GM18526 (cell line): Measurements from ENCODE around the gene SLX4IP.

Experiments used
- POLR2A ChIP-seq: IDR thresholded peaks from 3 replicates; pipeline ENCODE4 v1.6.1; 2011; ENCODE audit not compliant: insufficient read length; ENCODE audit errors: extremely low read depth

The SLX4IP gene

DNA sequence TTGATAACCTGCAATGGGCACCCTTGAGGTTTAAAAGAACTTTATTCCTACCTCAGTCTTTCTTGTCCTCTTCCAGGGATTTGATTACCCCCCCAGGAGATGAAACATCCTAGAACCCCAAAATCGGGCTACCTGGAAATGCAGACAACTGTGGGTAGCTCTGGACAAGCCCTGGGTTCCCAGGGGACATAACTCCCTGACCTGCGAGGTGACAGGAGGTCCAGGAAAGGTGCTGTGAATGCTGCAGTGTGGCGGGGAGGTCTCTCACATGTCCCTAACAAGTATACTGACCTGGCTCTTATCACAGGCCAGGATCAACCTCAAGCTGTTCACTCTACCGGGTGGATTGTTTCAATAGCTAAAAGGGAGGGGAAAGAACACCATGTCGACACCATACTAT is 227.0 kb downstream of the SLX4IP start:
- TF ChIP-seq POLR2A, result no peak

DNA sequence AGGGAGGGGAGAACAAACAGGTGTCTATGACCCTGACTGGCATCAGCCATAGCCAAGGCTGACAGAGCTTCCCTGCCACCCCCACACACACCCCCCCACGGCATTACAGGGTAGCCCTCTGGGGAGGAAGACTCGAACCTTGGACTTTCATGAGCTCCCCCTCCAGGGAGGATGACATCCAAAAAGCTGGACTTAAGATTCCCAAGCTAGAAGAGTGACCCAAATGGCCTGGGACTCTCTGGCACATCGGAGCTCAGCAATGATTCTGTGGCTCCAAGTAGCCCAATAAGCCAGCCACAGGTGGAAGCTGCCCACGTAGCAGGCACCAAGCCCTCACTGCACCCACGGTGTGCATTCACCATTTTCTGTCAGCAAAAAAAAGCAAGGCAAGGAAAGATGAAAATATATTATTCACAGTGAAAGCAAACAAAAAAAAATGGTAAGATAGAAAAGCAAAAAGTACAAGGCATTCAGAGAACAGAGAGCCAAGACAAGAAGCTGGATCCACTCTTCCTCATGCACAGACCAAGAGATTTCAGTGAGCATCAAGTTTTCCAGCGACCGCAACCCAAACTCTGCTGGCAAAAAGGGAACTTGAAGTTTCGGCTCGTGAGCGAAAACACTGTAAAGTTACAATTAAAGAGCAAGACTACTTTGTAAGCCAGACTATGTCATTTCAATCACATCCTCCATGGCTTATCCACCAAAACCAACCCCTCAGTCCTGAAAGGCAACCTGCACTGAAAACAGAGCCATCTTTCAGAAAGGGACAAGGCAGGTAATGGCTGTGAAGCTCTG is 227.8 kb downstream of the SLX4IP start:
- TF ChIP-seq POLR2A, result no peak

DNA sequence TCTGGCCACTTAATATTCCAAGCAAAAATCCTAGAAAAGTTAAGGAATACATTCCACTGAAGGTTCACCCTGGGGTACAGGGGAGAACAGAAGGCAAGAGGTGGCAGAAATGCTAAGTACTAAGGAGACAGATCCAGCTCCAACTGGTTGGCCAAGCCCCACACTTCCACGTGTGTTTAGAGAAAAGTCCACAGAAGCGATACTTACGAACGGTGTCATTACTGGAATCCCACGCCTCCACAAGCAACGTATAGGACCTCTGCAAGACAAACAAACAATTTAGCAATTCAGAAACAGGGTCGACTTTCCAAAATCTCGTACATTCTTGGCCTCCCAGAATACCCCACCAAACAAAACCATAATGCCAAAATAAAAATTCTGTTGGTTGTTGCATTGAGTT is 228.7 kb downstream of the SLX4IP start:
- no peak for TF ChIP-seq POLR2A

DNA sequence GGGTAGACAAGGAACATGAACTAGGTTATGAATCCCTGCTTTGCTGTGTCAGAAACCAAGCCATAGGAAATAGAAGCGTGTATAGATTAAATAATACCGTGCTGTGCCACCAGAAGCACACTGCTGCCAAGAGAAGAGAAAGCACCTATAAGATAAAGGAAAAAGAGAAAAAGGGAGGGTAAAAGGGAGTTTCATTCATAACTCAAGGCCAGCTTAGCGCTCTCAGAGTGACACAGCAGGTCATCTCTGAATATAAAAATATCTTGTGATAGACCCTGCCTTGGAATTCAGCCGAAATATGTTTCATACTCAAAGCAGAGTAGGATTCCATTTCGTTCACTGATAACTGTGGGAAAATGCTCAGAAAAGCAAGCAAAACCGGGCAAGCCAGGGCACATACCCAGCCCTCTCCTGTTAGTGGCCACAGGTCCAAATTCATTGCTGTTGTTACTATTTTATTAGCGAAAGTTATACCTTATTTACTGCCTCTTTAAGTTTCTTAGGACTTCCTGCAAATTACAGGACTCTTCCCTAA is 230.0 kb downstream of the SLX4IP start:
- no peak for TF ChIP-seq POLR2A

DNA sequence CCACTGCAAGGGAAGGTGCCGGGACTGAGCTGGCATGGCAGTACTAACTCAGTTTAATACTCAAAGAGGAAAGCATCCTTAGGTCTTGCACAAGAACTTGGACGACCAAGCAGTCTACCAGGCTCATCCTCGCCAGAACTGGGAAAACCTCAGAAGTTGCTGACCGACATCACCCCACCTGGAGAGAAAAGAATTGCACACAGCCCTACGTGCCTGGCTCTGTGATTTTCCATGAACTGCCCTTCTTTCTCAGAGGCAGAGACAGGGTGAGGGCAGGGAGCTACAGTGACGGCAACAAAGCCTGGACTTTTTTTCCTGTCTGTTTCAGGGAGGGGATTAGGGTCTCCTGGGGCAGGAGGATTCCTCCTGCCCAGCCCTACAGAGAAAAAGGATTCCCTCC is 230.7 kb downstream of the SLX4IP start:
- TF ChIP-seq POLR2A, result no peak

DNA sequence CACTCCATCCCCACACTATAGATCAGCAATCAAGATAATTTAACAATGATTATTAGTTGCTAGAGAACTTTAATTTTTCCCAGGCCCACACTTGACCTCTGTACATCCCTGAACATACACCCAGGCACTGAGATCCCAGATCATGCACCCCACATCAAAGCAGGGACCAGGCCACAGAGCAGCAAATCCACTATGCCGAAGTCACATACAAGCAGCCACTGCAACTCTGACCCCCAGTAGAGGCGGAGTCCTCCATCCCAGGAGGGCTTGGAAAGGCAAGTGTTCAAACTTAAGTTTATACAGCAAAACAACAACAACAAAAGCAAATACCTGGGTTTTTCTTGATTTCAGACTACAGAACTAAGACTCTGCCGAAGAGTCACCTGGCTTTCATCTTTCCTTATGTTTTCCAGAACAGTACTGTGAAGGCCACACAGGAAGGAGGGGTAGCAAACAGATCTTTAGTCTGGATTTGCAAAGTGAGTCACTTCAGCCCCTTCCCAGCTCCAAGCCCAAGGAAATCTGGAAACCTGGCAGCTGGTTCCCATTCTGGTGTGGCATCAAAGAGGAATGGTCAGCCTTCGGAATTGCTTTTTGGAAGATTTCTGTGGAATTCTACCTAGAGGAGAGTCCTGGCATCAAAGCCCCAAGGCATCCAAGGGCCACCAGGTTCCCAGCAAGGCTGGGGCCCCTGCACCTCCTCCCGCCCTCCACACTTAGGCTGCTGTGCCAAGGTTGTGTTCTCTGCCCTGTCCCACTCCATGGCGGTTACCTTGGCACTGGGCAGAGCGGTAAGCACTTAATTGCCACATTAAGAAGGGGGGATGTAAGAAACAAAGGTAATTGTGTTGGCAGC is 231.3 kb downstream of the SLX4IP start:
- TF ChIP-seq POLR2A, result no peak

DNA sequence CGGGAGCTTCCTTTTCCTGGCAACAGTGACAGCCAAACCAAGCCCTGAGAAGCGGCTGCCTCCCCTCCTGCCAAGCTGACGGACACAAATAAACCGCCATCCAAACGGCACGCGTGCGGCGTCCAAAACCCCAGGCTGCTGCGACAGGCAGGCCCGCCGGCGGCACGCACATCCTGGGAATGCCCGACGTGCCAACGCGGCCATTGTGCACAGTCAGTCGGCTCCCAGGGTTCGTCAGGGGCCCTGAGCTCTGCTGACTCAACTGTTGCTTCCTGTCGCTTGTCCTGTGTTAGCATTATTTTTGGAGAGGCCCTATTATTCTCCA is 231.9 kb downstream of the SLX4IP start:
- TF ChIP-seq POLR2A, result no peak

DNA sequence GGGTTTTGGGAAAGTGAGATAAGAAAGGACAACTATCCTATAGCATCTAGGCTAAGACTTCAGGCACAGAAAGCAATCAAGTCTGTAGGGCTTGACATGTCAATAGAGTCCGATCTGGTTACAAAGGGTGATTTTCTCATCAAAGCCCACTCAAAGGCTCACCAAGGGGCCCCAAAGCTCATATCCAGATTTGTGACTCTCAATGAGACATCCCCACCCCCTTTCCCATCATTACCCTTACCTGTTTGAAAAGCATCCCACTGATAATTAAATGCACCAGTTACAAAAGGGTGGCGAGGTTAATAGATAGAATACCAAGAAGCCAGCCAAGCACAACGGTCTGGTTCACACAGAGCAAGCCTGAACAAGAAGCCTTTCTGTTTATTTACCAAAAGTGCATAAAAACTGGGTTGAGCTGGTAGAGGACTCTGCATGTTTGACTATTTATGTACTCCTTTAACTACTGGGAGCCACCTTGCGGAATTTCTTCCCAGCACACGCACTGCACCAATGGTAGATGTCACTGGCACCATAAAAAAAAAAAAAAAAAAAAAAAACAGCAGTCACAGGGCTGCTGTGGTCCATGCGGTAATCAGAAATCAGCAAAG is 232.6 kb downstream of the SLX4IP start:
- TF ChIP-seq POLR2A, result no peak

DNA sequence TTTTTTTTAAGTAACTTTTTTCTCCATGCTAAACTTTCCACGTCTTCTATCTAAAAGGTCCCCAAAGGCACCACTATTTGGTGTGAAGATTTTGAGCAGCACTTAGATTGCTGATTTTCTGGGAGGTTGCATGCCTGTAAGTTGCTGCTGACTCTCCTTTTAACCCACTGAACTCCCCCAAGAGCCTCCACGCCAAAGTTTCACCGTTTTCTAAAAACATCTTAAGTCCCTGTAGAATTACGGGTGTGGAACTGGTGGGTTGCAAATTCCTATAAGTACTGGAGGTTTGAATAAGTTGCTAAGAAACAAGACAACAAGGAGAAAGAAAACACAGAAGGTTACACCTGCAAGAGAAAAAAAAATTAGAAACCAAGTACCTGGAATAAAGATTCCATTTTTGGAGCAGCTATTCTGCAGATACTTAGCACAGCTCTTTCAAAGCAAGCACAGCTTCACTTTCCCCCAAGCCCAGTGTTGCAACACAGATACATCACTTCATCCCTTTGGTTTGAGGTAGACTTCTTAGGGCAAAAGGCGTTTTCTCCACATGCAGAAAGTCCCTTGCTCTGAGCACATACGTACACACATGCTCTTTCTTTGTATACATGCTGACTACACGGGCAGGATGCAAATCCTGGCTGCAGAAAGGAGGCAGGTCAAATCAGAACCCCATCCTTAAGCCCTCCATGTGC is 233.7 kb downstream of the SLX4IP start:
- TF ChIP-seq POLR2A, result no peak

DNA sequence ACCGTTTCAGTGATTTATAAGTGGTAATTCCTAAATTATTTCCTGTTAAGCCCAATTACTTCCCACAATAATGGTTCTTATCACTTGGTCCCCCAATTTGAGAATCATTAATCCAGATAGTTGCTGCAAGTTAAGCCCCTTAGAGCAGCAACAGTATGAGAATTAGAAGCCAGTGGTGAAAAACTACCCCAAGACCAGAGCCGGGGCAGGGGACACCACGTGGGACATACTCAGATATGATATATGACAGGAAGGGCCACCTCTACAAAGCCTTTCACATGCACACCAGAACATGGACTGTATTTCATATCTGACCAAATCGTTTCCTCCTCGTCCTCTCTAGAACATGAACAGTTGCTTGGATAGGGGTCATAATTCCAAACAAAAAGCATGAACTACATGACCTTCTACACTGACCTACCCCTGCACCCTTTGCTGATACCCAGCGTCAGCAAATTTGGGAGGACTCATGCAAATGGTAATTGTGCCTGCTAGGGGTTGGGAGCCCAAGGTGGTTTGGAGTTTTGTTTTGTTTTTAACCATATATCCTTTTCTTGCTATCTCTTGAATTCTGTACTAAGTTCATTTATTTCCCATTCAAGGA is 234.8 kb downstream of the SLX4IP start:
- no peak for TF ChIP-seq POLR2A

DNA sequence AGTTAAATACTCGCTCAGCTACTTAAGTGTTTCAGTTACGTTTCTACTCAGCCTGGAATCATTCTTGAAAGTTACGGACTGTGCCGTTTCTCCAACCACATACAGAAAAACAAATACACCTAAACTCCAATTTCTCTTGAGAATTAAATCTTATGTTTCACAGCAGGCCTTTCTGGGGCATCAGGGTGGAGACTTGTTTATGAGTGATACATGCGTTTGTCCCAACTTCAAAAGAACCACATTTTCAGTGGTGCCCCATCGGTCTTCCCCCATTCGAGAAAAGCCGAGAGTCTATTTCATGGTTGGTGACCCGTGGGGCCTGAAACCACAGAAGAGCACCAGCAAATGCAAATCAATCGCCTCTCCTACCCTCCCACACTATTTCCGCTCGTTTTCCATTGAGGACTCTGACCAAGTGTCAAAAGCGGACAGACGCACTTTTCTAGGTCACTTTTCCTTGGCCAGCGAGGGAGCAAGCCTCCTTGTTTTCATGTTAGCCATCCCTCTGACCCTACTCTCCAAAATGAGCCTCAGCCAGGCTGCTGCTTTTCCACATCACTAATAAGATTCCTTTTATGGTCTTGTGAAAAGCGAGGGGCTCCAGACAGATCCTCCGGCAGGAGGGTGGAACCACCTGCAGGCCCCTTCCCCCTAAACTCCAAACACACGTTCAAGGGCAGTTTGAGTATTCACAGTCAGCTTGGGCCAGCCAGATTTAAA is 235.6 kb downstream of the SLX4IP start:
- TF ChIP-seq POLR2A, result peak; percentile 4

DNA sequence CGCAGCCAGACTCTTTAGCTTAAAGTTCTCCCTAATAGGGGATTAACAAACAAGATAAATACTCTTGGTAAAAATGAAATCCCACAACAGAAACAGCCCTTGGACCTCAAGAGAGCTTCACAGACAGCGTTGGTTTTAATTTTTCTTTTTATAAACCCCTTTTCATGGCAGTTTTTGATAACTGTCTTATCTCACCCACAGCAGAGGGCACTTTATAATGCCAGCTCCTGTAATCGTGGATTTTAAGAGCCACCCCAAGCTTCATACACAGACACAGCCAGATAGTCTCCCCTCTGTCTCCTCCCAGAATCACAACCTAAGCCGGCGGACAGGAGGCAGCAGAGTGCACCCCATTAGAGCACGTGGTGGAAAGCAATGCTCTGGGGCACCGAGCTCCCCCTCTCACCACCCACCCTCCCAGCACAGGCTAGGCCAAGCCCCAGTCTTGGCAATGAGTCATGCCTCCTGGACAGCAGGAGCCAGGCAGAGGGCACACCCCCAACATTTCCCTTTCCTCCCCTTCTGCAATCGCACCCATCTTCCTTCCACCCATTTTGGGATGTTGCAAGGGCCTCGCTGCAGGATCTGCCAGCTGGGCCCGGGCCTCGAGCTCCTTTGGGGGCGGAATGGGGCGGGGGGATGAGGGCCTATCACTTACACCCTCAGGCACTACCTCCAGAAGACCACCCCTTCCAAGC is 236.3 kb downstream of the SLX4IP start:
- TF ChIP-seq POLR2A, result peak; percentile 20

DNA sequence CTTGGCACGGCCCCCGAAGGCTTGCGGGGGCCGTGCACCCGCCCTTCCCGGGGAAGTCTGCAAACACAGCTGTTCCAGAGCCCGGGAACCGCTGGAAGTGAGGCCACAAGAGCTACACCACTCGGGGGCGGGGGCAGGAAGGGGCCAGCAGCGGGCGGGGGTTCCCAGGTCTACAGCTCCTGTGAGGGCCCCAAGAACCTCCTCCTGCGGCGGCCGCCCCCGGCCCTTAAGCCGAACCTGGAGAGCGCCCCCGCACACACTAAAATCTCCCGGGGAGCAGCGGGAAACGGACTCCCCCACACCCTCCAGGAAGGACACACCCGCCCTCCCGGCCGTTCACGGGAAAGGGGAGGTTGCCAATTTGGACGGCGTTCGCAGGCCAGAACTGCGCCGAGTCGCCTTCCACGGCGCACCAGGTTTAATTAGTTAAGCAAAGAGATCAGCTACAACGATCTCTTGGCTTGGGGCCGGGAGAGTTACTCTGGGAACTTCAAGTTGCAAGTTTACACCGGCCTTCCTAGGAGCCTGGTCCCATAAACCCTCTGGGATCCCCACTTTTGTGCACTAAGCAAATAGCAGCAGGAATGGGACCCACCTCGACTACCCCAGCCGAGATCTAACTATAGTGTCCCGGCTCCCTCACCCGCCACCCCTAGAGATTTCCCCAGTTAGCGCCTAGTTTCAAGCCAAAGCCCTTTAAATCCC is 237.0 kb downstream of the SLX4IP start:
- TF ChIP-seq POLR2A, result no peak
